ENCODE results near the gene RGS12. TPM values are rescaled to one million over a fixed set of nuclear protein-coding genes. Genes with fewer than 3 reads are reported as not detected.

Gene RGS12
- total and polyA plus RNA-seq, 10 donors = 7.5 to 36.2 (median 20.1) TPM

DNA sequence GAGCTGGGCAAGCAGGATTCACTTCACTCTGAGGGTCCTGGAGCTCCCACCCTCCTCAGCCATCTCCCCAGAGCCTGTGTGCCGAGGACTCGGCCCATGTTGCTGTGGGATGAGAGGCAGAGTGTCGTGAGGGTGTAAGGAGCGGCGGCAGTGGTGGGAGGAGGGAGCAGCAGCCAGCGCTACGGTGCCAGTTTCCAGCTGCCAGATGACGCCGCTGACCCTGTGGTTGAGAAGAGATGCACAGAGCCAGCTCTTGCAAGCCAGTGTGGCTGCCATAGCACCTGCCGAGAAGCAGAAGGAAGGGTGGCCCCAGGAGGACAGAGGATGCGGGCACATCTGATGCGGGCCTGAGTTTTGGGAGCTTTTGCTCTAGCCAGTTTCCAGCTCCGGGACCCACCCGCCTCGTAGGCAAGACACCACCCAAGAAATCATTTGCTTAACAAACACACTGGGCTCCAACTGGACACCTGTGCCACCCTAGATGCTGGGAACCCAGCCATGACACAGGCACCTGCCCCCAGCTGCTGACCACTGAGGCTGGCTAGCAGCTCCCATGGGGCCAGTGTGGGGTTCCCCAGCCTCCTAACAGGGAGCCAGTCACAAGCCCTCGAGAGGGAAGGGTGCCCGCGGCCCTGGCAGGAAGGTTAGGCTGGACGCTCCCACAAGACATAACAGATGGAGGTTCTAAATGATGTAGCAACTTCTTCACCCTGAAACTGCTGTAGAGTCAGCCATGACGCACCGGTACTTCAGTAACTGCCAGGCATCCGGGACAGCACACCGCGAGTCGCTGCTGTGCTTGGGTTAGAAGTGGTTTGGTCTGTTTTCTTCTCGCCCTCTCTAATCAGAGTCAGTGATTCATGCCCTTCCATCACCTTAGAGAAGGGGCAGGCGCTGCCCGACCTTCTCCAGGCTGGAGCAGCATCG, 35.0 kb upstream of the RGS12 start:
- intact Hi-C loops (cut with DNase I; ENCODE audit: low total_unique reads) = no loop called here
- 70 to 88% (median 79%) methylated on average over 22 to 29 of the region's 29 CpGs for whole genome bisulfite sequencing, 5 donors
- H3K9me3 ChIP-seq = no peaks in the 10 kb centered on the region
- no peaks in the 10 kb centered on the region for H3K27me3 ChIP-seq (replicated peaks in 1 of 7)
- TF ChIP-seq, protein P1, sequence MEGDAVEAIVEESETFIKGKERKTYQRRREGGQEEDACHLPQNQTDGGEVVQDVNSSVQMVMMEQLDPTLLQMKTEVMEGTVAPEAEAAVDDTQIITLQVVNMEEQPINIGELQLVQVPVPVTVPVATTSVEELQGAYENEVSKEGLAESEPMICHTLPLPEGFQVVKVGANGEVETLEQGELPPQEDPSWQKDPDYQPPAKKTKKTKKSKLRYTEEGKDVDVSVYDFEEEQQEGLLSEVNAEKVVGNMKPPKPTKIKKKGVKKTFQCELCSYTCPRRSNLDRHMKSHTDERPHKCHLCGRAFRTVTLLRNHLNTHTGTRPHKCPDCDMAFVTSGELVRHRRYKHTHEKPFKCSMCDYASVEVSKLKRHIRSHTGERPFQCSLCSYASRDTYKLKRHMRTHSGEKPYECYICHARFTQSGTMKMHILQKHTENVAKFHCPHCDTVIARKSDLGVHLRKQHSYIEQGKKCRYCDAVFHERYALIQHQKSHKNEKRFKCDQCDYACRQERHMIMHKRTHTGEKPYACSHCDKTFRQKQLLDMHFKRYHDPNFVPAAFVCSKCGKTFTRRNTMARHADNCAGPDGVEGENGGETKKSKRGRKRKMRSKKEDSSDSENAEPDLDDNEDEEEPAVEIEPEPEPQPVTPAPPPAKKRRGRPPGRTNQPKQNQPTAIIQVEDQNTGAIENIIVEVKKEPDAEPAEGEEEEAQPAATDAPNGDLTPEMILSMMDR (IDR thresholded peaks at IDR 0.05 in 8 of 11, conservative IDR thresholded peaks at IDR 0.05 in 3 of 11) = no peak
- peak in 2 of 3 donors; percentile 16 to 25 for TF ChIP-seq POLR2AphosphoS5 (IDR thresholded peaks at IDR 0.05)
- H3K4me3 ChIP-seq = peak overlapping the region in 1 of 8 donors; percentile 6
- peak; percentile 75 for DNase-seq
- peaks cover 0 to 34% (median 4%) of the 10 kb centered on the region in 6 donors for H3K36me3 ChIP-seq
- H3K4me1 ChIP-seq = peaks cover 0 to 7% (median 0%) of the 10 kb centered on the region in 6 donors
- H3K27ac ChIP-seq = peak overlapping the region in 1 of 8 donors; percentile 8

DNA sequence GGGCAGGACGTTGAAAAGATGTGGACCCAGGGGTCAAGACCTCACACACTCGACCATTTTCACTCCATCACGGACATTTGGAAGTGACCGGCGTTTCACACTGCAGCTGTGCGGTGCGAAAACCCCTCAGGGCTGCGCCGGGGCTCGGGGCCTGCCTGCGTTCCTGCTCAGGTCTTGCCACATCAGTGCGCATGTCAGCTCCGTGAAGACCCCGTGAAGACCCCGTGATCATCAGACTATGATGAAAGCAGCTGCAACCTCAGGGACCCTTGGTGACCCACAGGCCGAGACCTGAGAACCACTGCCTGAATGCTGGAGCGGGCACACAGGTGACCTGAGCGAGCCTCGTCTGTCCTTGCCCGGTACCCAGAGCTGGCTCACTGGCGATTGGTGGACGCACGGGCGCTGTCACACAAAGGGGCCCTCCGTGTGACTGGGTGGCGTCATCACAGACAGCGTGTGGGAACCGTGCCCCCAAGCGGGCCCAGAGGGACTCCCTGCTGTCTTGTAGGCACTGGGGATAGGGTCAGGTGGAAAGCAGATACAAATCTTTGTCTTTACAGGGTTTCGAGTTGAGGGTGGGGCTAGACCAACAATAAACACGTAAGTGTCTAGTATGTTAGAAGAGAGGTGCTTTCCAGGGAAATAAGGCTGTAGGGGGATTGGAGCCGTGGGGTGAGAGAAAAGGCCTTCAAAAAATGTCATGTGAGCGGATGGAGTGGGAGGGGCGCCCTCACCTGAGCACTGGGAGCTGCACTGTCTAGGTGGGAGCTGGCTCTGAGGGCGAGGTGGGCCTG, 31.2 kb upstream of the RGS12 start:
- Histone ChIP-seq H3K27ac (no peak overlapping the region), H3K27me3 (replicated peaks in 1 of 7) (no peaks in the 10 kb centered on the region), H3K9me3 (no peaks in the 10 kb centered on the region), H3K36me3 (peaks cover 0 to 4% (median 0%) of the 10 kb centered on the region in 6 donors), H3K4me1 (peaks cover 0 to 6% (median 0%) of the 10 kb centered on the region in 6 donors), H3K4me3 (no peak overlapping the region)
- intact Hi-C loops (cut with DNase I; ENCODE audit: low total_unique reads) = no loop called here
- no peak for TF ChIP-seq POLR2A (IDR thresholded peaks at IDR 0.05)
- TF ChIP-seq, protein P1 (IDR thresholded peaks at IDR 0.05 in 8 of 11, conservative IDR thresholded peaks at IDR 0.05 in 3 of 11) = no peak
- no peak for TF ChIP-seq POLR2AphosphoS5 (IDR thresholded peaks at IDR 0.05)
- DNase-seq = no peak
- WGBS, 5 donors = 86 to 94% (median 90%) methylated on average over 28 to 35 of the region's 35 CpGs

DNA sequence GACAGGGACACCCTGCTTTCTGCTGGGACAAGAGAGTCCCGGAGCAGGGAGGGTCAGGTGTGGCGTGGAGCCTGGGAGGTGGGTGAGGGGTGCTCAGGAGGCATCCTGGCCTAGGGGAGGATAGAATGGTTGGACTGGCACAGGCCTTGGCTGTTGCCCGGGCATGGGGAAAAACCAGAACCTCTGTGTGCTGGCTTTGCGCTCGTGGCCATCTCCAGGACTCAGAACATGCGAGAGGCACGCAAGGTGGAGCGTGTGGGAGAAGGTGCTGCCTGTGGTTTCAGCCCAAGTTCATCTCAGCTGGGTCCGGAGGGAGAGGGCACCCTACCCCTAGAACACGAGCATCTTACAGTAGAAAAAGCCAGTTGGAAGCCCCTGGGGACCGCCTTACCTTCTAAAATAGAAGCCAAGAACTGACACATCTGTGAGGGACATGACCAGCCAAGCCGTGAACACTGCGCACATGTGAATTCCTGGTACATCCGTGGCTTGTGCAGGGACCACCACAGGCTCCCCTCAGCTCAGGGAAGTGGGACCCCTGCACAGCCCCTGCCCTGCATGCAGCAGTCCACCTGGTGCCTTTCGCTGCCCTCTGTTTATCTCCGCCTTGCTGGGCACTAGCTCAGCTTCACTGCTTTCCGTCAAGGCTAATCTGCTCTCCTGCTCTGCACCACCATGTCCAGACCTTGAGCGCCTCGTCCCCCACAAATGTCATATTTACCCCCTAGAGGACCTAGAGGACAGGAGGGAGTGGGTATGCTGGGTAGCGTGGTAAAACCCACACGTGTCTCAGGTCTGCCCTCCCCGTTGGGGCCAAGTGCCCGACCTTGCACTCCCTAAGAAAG, 30.4 kb upstream of the RGS12 start:
- intact Hi-C loops (cut with DNase I; ENCODE audit: low total_unique reads) = no loop called here
- no peaks in the 10 kb centered on the region for H3K27me3 ChIP-seq (replicated peaks in 1 of 7)
- no peak for DNase-seq
- WGBS, 5 donors = 84 to 92% (median 86%) methylated on average over 23 of the region's 23 CpGs
- H3K36me3 ChIP-seq = no peaks in the 10 kb centered on the region
- peaks cover 0 to 5% (median 0%) of the 10 kb centered on the region in 6 donors for H3K4me1 ChIP-seq
- H3K9me3 ChIP-seq = no peaks in the 10 kb centered on the region
- H3K4me3 ChIP-seq = no peak overlapping the region
- H3K27ac ChIP-seq = no peak overlapping the region
- TF ChIP-seq, protein P1 (IDR thresholded peaks at IDR 0.05 in 8 of 11, conservative IDR thresholded peaks at IDR 0.05 in 3 of 11) = no peak
- TF ChIP-seq POLR2AphosphoS5 (IDR thresholded peaks at IDR 0.05) (no peak), POLR2A (IDR thresholded peaks at IDR 0.05) (no peak)

All from spleen (tissue), 11 donors.